ENCODE measurements around the gene TRUB2.

The TRUB2 gene

GRCh38 chr9:128266868-128267590 is 55.2 kb downstream of the TRUB2 start:
- DNase-seq (ENCODE audit: low read depth): no peak

GRCh38 chr9:128265348-128265847 is 56.8 kb downstream of the TRUB2 start:
- no peak for DNase-seq (ENCODE audit: low read depth)

GRCh38 chr9:128262687-128263086 is 59.6 kb downstream of the TRUB2 start:
- DNase-seq (ENCODE audit: low read depth): no peak

- DNase-seq (ENCODE audit: low read depth): no peak
Measured at GRCh38 chr9:128260340-128260739, 61.9 kb downstream of the TRUB2 start.

GRCh38 chr9:128259156-128259555 is 63.1 kb downstream of the TRUB2 start:
- no peak for DNase-seq (ENCODE audit: low read depth)

GRCh38 chr9:128258326-128258725 is 63.9 kb downstream of the TRUB2 start:
- DNase-seq (ENCODE audit: low read depth): no peak

- DNase-seq (ENCODE audit: low read depth): no peak
Measured at GRCh38 chr9:128257907-128258306, 64.3 kb downstream of the TRUB2 start.

GRCh38 chr9:128257086-128257825 is 65.0 kb downstream of the TRUB2 start:
- no peak for DNase-seq (ENCODE audit: low read depth)
